GM12878 (cell line): ENCODE measurements around the gene LIMCH1. TPM values are rescaled to one million over a fixed set of nuclear protein-coding genes. Genes with fewer than 3 reads are reported as not detected.

Experiments
- ATAC-seq: fragments of 200-7000 bp; cut with Tn5 transposase; 3 replicates; pipeline ENCODE4 v1.9.1; 2020; ENCODE audit warnings: mild to moderate bottlenecking, moderate library complexity
- BruUV-seq: library from RNA; stranded (reverse); fragments of 400-500 nt; replicated peaks from 2 replicates; lab custom pipeline; 2021; lab: Mats Ljungman, UMichigan
- CTCF ChIA-PET: fragments of 300-600 bp; sonication (Branson Sonifier 250); formaldehyde crosslinking; extraction: SDS; loops from one replicate; lab custom pipeline; 2021; ENCODE audit warnings: inconsistent platforms; lab: Yijun Ruan, JAX
- POLR2A ChIA-PET: fragments of 350-600 bp; formaldehyde crosslinking; extraction: SDS; loops from one replicate; lab custom pipeline; 2021; ENCODE audit warnings: inconsistent platforms; lab: Charles Lee
- RAD21 ChIA-PET: fragments of 300-600 bp; sonication (Branson Sonifier 250); formaldehyde crosslinking; loops from one replicate; lab custom pipeline; 2023; ENCODE audit warnings: antibody characterized with exemption; ENCODE audit not compliant: unreplicated experiment; lab: Charles Lee
- SMC1A ChIA-PET: fragments of 300-600 bp; sonication (Branson Sonifier 250); formaldehyde crosslinking; loops from one replicate; lab custom pipeline; 2023; ENCODE audit not compliant: unreplicated experiment, uncharacterized antibody; lab: Charles Lee
- DNase-seq: peaks from one replicate; pipeline ENCODE4 v3.0.0-alpha.2; 2011; ENCODE audit warnings: low read depth, low spot score
- FAIRE-seq: peaks from 3 replicates; lab custom pipeline; 2011; peaks lifted over from hg19 to GRCh38; lab: Jason Lieb, UNC
- H2AFZ ChIP-seq: 2 replicates; pipeline ENCODE4 v1.6.0; 2011; ENCODE audit warnings: low read depth, low read length, control low read depth; ENCODE audit not compliant: control insufficient read depth
- H3K27ac ChIP-seq: 2 replicates; pipeline ENCODE4 v1.5.1; 2011; ENCODE audit warnings: control low read depth; ENCODE audit not compliant: control insufficient read depth, insufficient read depth
- H3K27me3 ChIP-seq, 2 experiments: replicated peaks in 1 of 2; 2 replicates each; pipeline versions ENCODE4 v1.6.0 to v1.6.1; 2011; ENCODE audit warnings: low read length in 1 of 2; ENCODE audit not compliant: control insufficient read depth in 2 of 2, insufficient read depth in 2 of 2
- H3K36me3 ChIP-seq, 2 experiments: 2 replicates each; pipeline ENCODE4 v1.5.1; 2011; ENCODE audit warnings: low read length in 1 of 2; ENCODE audit not compliant: control insufficient read depth in 2 of 2, insufficient read depth in 2 of 2
- H3K4me1 ChIP-seq: 2 replicates; pipeline ENCODE4 v1.6.1; 2011; ENCODE audit warnings: mild to moderate bottlenecking, low read length, moderate library complexity, mixed read lengths; ENCODE audit not compliant: control insufficient read depth, insufficient read depth
- H3K4me2 ChIP-seq: 2 replicates; pipeline ENCODE4 v1.6.0; 2011; ENCODE audit warnings: control low read depth; ENCODE audit not compliant: control insufficient read depth, insufficient read depth
- H3K4me3 ChIP-seq: fragments of 200-600 bp; sonication (generic); 2 replicates; pipeline ENCODE4 v1.5.1; 2016
- H3K79me2 ChIP-seq: 2 replicates; pipeline ENCODE4 v1.6.0; 2011; ENCODE audit warnings: low read length; ENCODE audit not compliant: control insufficient read depth, insufficient read depth
- H3K9ac ChIP-seq: 2 replicates; pipeline ENCODE4 v1.8.0; 2011; ENCODE audit warnings: low read length, control low read depth, mixed read lengths; ENCODE audit not compliant: control insufficient read depth, insufficient read depth
- H3K9me3 ChIP-seq: replicated peaks from 3 replicates; pipeline ENCODE4 v1.5.1; 2011; ENCODE audit warnings: mild to moderate bottlenecking, low read length; ENCODE audit not compliant: control insufficient read depth, insufficient read depth
- H4K20me1 ChIP-seq: 2 replicates; pipeline ENCODE4 v1.6.0; 2011; ENCODE audit not compliant: control insufficient read depth, insufficient read depth
- CBX5 ChIP-seq: sonication (generic); IDR thresholded peaks from 2 replicates; pipeline ENCODE4 v1.6.1; 2016; ENCODE audit warnings: low read depth, moderate library complexity, mild to moderate bottlenecking, inconsistent platforms
- DPF2 ChIP-seq: fragments of 450-650 bp; IDR thresholded peaks from 2 replicates; pipeline ENCODE4 v1.6.1; 2017; ENCODE audit warnings: mild to moderate bottlenecking
- EGR1 ChIP-seq, 2 experiments: IDR thresholded peaks; 1 replicate in 1 of 2; 2 replicates in 1 of 2; pipeline ENCODE4 v1.6.1; 2011 to 2012; ENCODE audit warnings: low read depth in 2 of 2, low read length in 2 of 2, borderline replicate concordance in 1 of 2, mild to moderate bottlenecking in 1 of 2, moderate library complexity in 1 of 2
- FOS ChIP-seq: IDR thresholded peaks from 3 replicates; pipeline ENCODE4 v1.6.1; 2011; ENCODE audit warnings: borderline replicate concordance; ENCODE audit not compliant: insufficient read length; ENCODE audit errors: extremely low read depth
- IKZF2 ChIP-seq, 2 experiments: fragments of 450-650 bp; IDR thresholded peaks; 2 replicates each; pipeline ENCODE4 v1.6.1; 2017; ENCODE audit warnings: mild to moderate bottlenecking in 2 of 2, moderate library complexity in 2 of 2
- MYC ChIP-seq: IDR thresholded peaks from 2 replicates; pipeline ENCODE4 v1.6.1; 2011; ENCODE audit warnings: mild to moderate bottlenecking, low read length, moderate library complexity, inconsistent platforms; ENCODE audit not compliant: insufficient read depth, insufficient replicate concordance, insufficient read length, severe bottlenecking
- NFYB ChIP-seq: IDR thresholded peaks from 2 replicates; pipeline ENCODE4 v1.6.1; 2011; ENCODE audit warnings: low read depth, mild to moderate bottlenecking, low read length, improper control_type of control experiment, moderate library complexity; ENCODE audit not compliant: insufficient read depth
- PML ChIP-seq: IDR thresholded peaks from 2 replicates; pipeline ENCODE4 v1.6.1; 2012; ENCODE audit warnings: low read length, inconsistent platforms
- RFX5 ChIP-seq: IDR thresholded peaks from 2 replicates; pipeline ENCODE4 v1.6.1; 2011; ENCODE audit warnings: low read depth, low read length, improper control_type of control experiment
- SIN3A ChIP-seq: IDR thresholded peaks from 2 replicates; pipeline ENCODE4 v1.6.1; 2012; ENCODE audit warnings: low read depth, low read length, improper control_type of control experiment
- SP1 ChIP-seq: IDR thresholded peaks from one replicate; pipeline ENCODE4 v1.6.1; 2011; ENCODE audit warnings: low read depth, low read length
- STAT1 ChIP-seq: fragments of 450-650 bp; conservative IDR thresholded peaks from 2 replicates; pipeline ENCODE4 v1.6.1; 2014; ENCODE audit warnings: antibody characterized with exemption, mild to moderate bottlenecking
- TBL1XR1 ChIP-seq: IDR thresholded peaks from 2 replicates; pipeline ENCODE4 v1.6.1; 2012; ENCODE audit warnings: low read depth, low read length, improper control_type of control experiment
- TCF12 ChIP-seq: IDR thresholded peaks from 2 replicates; pipeline ENCODE4 v1.6.1; 2011; ENCODE audit warnings: low read depth, mild to moderate bottlenecking, low read length
- WGBS: methylation state at CpG from one replicate; pipeline ENCODE4 v1.1.6; 2016; ENCODE audit warnings: low lambda C conversion rate; ENCODE audit not compliant: insufficient replicate concordance, insufficient coverage; ENCODE audit errors: missing lambda C conversion rate; 5-methylcytosine and 5-hydroxymethylcytosine counted together
- in situ Hi-C: fragments of 300-500 bp; cut with MboI; formaldehyde crosslinking; loops from 9 replicates; pipeline ENCODE4 v1.14.3; 2018; ENCODE audit warnings: mixed read lengths
- intact Hi-C: fragments of 100-400 bp; cut with micrococcal nuclease; formaldehyde crosslinking; loops from one replicate; pipeline ENCODE4 v1.14.2; 2022; ENCODE audit not compliant: unreplicated experiment
- polyA plus RNA-seq, 11 experiments: library from polyadenylated mRNA; depleted of rRNA in 4 of 11; unstranded in 6 of 11; stranded (reverse) in 5 of 11; fragments of >200 nt; fragmentation: Nextera tagmentation in 4 of 11; fragmentation: Illumina TruSeq in 1 of 11; extraction: Ambion mirVana in 4 of 11; extraction: Trizol in 1 of 11; gene quantifications; 1 replicate in 1 of 11; 2 replicates in 10 of 11; pipeline versions ENCODE4 v1.2.1 to v1.2.3, GENCODE V29; 2011 to 2016; ENCODE audit warnings: inconsistent platforms in 2 of 11, missing spikeins in 2 of 11, low read depth in 1 of 11
- total RNA-seq, 4 experiments: library from RNA; depleted of rRNA in 3 of 4; stranded (reverse); fragments of >200 nt in 3 of 4; fragmentation: Illumina TruSeq in 1 of 4; extraction: Trizol in 1 of 4; gene quantifications; 2 replicates each; pipeline versions ENCODE4 v1.2.1 to v1.2.3, GENCODE V29; 2013 to 2021

The LIMCH1 gene
- total and polyA plus RNA-seq, 10 of the 15 experiments (the other 5 are each of a cell fraction or from before 2014, with no cell fraction given), result 0.07 to 0.15 TPM; not detected in 8

GRCh38 chr4:41512136-41512535 lies 25.8 kb upstream of the LIMCH1 start:
- H3K79me2 ChIP-seq, result no peaks in the 10 kb centered on the region
- SMC1A ChIA-PET, result no interaction called here
- H3K36me3 ChIP-seq, result no peaks in the 10 kb centered on the region
- no TSS peak for BruUV-seq
- H2AFZ ChIP-seq, result no peak overlapping the region
- WGBS, result 0% methylated on average over 1 of the region's 1 CpG
- H3K4me2 ChIP-seq, result no peak overlapping the region
- H3K4me3 ChIP-seq, result no peak overlapping the region
- FAIRE-seq (peak; percentile 7), DNase-seq (no peak), ATAC-seq (no peak)
- TF ChIP-seq STAT1 (no peak), NFYB (no peak)
- no peaks in the 10 kb centered on the region; a peak in 1 of 4 replicates for H3K27me3 ChIP-seq
- POLR2A ChIA-PET, result no interaction called here
- intact Hi-C loops (no loop called here), in situ Hi-C loops (no loop called here)
- no peaks in the 10 kb centered on the region for H3K4me1 ChIP-seq
- no peaks in the 10 kb centered on the region for H4K20me1 ChIP-seq
- H3K9me3 ChIP-seq, result no peaks in the 10 kb centered on the region
- H3K9ac ChIP-seq, result no peak overlapping the region
- CTCF ChIA-PET, result no interaction called here
- RAD21 ChIA-PET, result no interaction called here
- no peak overlapping the region for H3K27ac ChIP-seq

- CTCF ChIA-PET, result no interaction called here
Measured at GRCh38 chr4:41512596-41512995, 25.4 kb upstream of the LIMCH1 start.

More at GRCh38 chr4:41512596-41512995, 25.4 kb upstream of the LIMCH1 start:
- no peaks in the 10 kb centered on the region for H3K4me1 ChIP-seq
- H3K9me3 ChIP-seq, result no peaks in the 10 kb centered on the region
- no peak for ATAC-seq
- TF ChIP-seq DPF2 (no peak), RFX5 (no peak), PML (no peak), EGR1 (IDR thresholded peaks at IDR 0.05; ENCODE audit: borderline replicate concordance in 1 of 2, low read depth in 2 of 2, low read length in 2 of 2) (no peak), FOS (no peak), MYC (no peak), IKZF2 (IDR thresholded peaks at IDR 0.05) (no peak), SP1 (no peak), SIN3A (no peak), TCF12 (no peak), CBX5 (no peak), TBL1XR1 (no peak)
- TF ChIP-seq, all 136 proteins: peak for 0
- RAD21 ChIA-PET, result no interaction called here
- Histone ChIP-seq H3K79me2 (no peaks in the 10 kb centered on the region), H4K20me1 (no peaks in the 10 kb centered on the region), H3K27me3 (no peaks in the 10 kb centered on the region; a peak in 1 of 4 replicates), H3K4me3 (no peak overlapping the region), H3K27ac (no peak overlapping the region), H2AFZ (no peak overlapping the region), H3K4me2 (no peak overlapping the region), H3K9ac (no peak overlapping the region), H3K36me3 (no peaks in the 10 kb centered on the region)
- no TSS peak for BruUV-seq
- in situ Hi-C loops, result no loop called here
- SMC1A ChIA-PET, result no interaction called here
- no peak for DNase-seq
- FAIRE-seq, result no peak
- intact Hi-C loops, result no loop called here
- POLR2A ChIA-PET, result no interaction called here
